GM19397 (cell line): ENCODE measurements around the gene MAOA.

Source experiments
- ATAC-seq: cut with Tn5 transposase; IDR thresholded peaks from one replicate; pipeline ENCODE4 v1.9.1; 2021; ENCODE audit warnings: mild to moderate bottlenecking, moderate library complexity; ENCODE audit not compliant: unreplicated experiment

Gene MAOA

GRCh38 chrX:43745938-43746721, 90.0 kb downstream of the MAOA start:
- ATAC-seq: no peak

DNA sequence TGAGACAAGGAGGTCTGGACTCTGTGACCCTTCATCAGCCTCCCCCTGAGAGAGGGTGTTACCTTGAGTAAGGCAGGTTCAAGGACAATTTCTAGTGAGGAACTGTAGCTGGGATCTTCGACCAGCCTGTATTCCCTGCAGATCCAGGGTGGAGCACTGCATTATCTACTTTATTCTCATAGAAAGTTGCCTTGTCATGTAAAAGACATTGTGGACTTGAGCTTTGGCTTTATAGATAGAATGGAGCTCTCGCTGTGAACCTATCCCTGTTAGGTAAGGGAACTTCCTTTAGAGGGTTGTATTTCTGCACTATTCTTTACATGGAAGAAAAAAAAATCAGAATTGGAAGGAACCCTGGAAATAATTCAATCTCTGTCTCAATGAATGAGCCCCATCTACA, 91.4 kb downstream of the MAOA start:
- ATAC-seq: no peak

DNA sequence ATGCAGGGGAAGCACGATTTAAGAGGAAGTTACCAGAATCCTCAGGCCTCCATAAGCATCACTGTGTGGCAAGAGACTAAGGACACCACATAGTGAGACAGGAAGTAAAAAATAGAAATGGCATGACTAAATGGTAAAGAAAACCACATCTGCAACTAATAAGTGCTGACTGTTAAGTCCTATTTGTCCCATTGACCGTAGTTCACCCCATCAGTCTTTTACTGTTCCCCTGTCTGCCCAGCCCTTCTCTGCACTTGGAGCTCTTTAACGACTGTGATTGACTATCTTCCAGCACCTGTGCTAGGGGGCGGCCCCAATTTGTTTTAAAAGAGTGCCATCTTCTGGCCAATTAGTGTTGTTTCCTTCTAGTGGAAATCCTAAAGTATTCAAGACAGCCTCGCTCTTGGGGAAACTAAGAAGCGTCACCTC, 94.2 kb downstream of the MAOA start:
- ATAC-seq: no peak

- ATAC-seq: no peak
These were observed 97.5 kb downstream of the MAOA start for GRCh38 chrX:43753637-43754036.

DNA sequence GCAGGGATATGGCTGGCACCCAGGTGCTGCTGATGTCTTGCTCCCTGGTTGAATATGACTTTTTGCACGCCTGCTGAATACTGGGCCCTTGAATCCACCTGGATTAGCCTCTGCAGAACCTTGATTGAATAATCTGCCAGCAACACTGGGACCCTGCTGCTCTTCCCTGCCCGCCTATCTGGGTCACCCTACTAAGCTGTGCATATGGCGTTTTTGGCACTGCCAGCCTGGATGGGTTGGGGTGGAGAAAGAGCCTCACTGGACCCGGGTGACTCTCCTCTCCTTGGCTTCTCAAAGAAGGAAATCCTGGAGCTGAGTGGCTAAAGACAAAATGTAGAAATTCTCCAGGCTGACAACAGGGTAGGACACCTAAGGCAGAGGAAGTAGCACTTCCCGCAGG, 100.0 kb downstream of the MAOA start:
- no peak for ATAC-seq

DNA sequence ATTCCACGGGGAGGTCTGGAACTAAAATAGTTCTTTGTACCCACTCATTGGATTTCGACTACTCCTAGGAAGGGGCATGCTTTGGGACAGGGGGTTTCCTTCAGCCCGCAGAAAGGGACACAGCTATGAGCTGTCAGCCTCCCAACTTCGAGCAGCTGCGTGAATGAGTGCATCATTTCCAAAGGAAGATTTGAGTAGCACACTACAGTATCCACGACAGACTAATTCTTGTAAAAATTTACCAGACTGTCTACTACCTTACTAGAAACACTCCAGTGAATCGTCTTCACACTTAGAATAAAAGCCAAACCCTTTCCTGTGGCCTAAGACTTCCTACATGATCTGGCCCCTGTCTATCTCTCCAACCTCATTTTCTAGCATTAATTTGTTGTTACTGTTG, 101.9 kb downstream of the MAOA start:
- no peak for ATAC-seq

- no peak for ATAC-seq
These were observed 130.0 kb downstream of the MAOA start for GRCh38 chrX:43785930-43786591.
